Breast epithelium (tissue), 3 donors: ENCODE results near the gene TLE2.

Source experiments
- CTCF ChIP-seq, 3 donors: fragments of 450-650 bp; IDR thresholded peaks; one replicate each; pipeline ENCODE4 v1.5.1; 2016 to 2017; ENCODE audit warnings: antibody characterized with exemption in 3 of 3, mild to moderate bottlenecking in 3 of 3, moderate library complexity in 3 of 3
- POLR2A ChIP-seq: fragments of 450-650 bp; IDR thresholded peaks from one replicate; pipeline ENCODE4 v1.6.1; 2016; ENCODE audit warnings: antibody characterized with exemption, mild to moderate bottlenecking, moderate library complexity
- POLR2AphosphoS5 ChIP-seq, 3 donors: sonication (generic); formaldehyde crosslinking; IDR thresholded peaks; one replicate each; pipeline ENCODE4 v1.6.1; 2017; ENCODE audit warnings: antibody characterized with exemption in 3 of 3

GRCh38 chr19:3039125-3039524 is 10.0 kb upstream of the TLE2 start:
- TF ChIP-seq CTCF (IDR thresholded peaks at IDR 0.05) (no peak), POLR2AphosphoS5 (IDR thresholded peaks at IDR 0.05) (no peak), POLR2A (no peak)
